K562 (cell line): ENCODE results near the gene RGS14. TPM values are rescaled to one million over a fixed set of nuclear protein-coding genes. Genes with fewer than 3 reads are reported as not detected.
A peak's percentile ranks its signal among the peaks of the same experiment; 100 is the strongest.

ENCODE experiments used
- ATAC-seq: fragments of 200-7000 bp; cut with Tn5 transposase; 3 replicates; pipeline ENCODE4 v1.9.1; 2020; ENCODE audit warnings: moderate library complexity
- BruUV-seq: library from RNA; stranded (reverse); fragments of 400-500 nt; replicated peaks from 2 replicates; lab custom pipeline; 2021; lab: Mats Ljungman, UMichigan
- CTCF ChIA-PET: fragments of 300-600 bp; formaldehyde crosslinking; extraction: SDS; loops from one replicate; lab custom pipeline; 2021; ENCODE audit warnings: low intra/inter-chr PET ratio; lab: Yijun Ruan, JAX
- POLR2A ChIA-PET: fragments of 300-600, 350-650 bp; sonication (Branson Sonifier 250); formaldehyde crosslinking; extraction: SDS; loops from one replicate; lab custom pipeline; 2021; ENCODE audit warnings: antibody characterized with exemption, inconsistent platforms; lab: Yijun Ruan, JAX
- DNase-seq, 4 experiments: peaks; one replicate each; pipeline versions ENCODE4 v3.0.0 to v3.0.0-alpha.2; 2011 to 2018; ENCODE audit warnings: low spot score in 3 of 4, mixed read lengths in 3 of 4; ENCODE audit errors: extremely low read depth in 1 of 4
- FAIRE-seq: peaks from 2 replicates; lab custom pipeline; 2011; peaks lifted over from hg19 to GRCh38; lab: Jason Lieb, UNC
- H2AFZ ChIP-seq: 2 replicates; pipeline ENCODE4 v1.6.0; 2011; ENCODE audit warnings: low read depth, low read length, control low read depth, inconsistent platforms
- H3K27ac ChIP-seq: fragments of 200-600 bp; 3 replicates; pipeline ENCODE4 v1.8.0; 2011; ENCODE audit warnings: low read depth, mild to moderate bottlenecking, control low read depth, inconsistent platforms, low read length, moderate library complexity, mixed read lengths; ENCODE audit errors: extremely low read depth
- H3K27me3 ChIP-seq, 2 experiments: fragments of 300-600 bp in 1 of 2; 2 replicates in 1 of 2; 3 replicates in 1 of 2; pipeline versions ENCODE4 v1.6.0 to v1.8.0; 2011; ENCODE audit warnings: inconsistent platforms in 2 of 2, low read length in 2 of 2, mild to moderate bottlenecking in 1 of 2, mixed read lengths in 1 of 2, moderate library complexity in 1 of 2; ENCODE audit not compliant: control insufficient read depth in 2 of 2, insufficient read depth in 2 of 2
- H3K36me3 ChIP-seq: fragments of 300-600 bp; 3 replicates; pipeline ENCODE4 v1.8.0; 2011; ENCODE audit warnings: mild to moderate bottlenecking, low read length, inconsistent platforms; ENCODE audit not compliant: control insufficient read depth, insufficient read depth
- H3K4me1 ChIP-seq, 2 experiments: fragments of 200-600 bp in 1 of 2; replicated peaks in 1 of 2; 2 replicates in 1 of 2; 3 replicates in 1 of 2; pipeline versions ENCODE4 v1.5.1 to v1.8.0; 2011; ENCODE audit warnings: inconsistent platforms in 2 of 2, low read length in 2 of 2, mild to moderate bottlenecking in 1 of 2, mixed read lengths in 1 of 2, moderate library complexity in 1 of 2; ENCODE audit not compliant: control insufficient read depth in 2 of 2, insufficient read depth in 2 of 2
- H3K4me2 ChIP-seq: 2 replicates; pipeline ENCODE4 v1.6.1; 2011; ENCODE audit warnings: low read length, control low read depth, inconsistent platforms, mixed read lengths; ENCODE audit not compliant: insufficient read depth
- H3K4me3 ChIP-seq: fragments of 200-600 bp; sonication (generic), shearing (Covaris generic); 2 replicates; pipeline ENCODE4 v1.5.1; 2016; ENCODE audit warnings: control low read depth, inconsistent platforms
- H3K79me2 ChIP-seq: fragments of 200-600 bp; 3 replicates; pipeline ENCODE4 v1.8.0; 2011; ENCODE audit warnings: low read length, inconsistent platforms; ENCODE audit not compliant: control insufficient read depth, insufficient read depth
- H3K9ac ChIP-seq, 2 experiments: 2 replicates each; pipeline versions ENCODE4 v1.6.0 to v1.6.1; 2011; ENCODE audit warnings: low read depth in 2 of 2, low read length in 2 of 2, control low read depth in 1 of 2, inconsistent platforms in 1 of 2, mild to moderate bottlenecking in 1 of 2, mixed read lengths in 1 of 2; ENCODE audit not compliant: insufficient read depth in 1 of 2
- H3K9me1 ChIP-seq: one replicate; pipeline ENCODE4 v1.6.0; 2011; ENCODE audit warnings: inconsistent platforms, mild to moderate bottlenecking, low read length, moderate library complexity; ENCODE audit not compliant: control insufficient read depth, insufficient read depth
- H3K9me3 ChIP-seq: replicated peaks from 2 replicates; pipeline ENCODE4 v1.5.1; 2011; ENCODE audit warnings: low read depth, low read length, inconsistent platforms; ENCODE audit not compliant: control insufficient read depth, insufficient read depth
- H4K20me1 ChIP-seq: replicated peaks from 2 replicates; pipeline ENCODE4 v1.6.1; 2011; ENCODE audit warnings: low read length, inconsistent platforms, mixed read lengths; ENCODE audit not compliant: control insufficient read depth, insufficient read depth
- MTA3 ChIP-seq: fragments of 450-650 bp; formaldehyde crosslinking; IDR thresholded peaks from 2 replicates; pipeline ENCODE4 v1.6.1; 2017; ENCODE audit warnings: mild to moderate bottlenecking, borderline replicate concordance
- PATZ1 ChIP-seq: fragments of 250-450 bp; sonication (Bioruptor Pico); IDR thresholded peaks from 2 replicates; pipeline ENCODE4 v1.5.0; 2020; ENCODE audit warnings: mild to moderate bottlenecking, borderline replicate concordance
- PBX2 ChIP-seq, 2 experiments: IDR thresholded peaks in 1 of 2; conservative IDR thresholded peaks in 1 of 2; 2 replicates each; pipeline ENCODE4 v1.6.1; 2016; ENCODE audit warnings: low read depth in 2 of 2, mild to moderate bottlenecking in 1 of 2, missing compliant biosample characterization in 1 of 2, missing genetic modification characterization in 1 of 2, moderate library complexity in 1 of 2
- SMAD1 ChIP-seq: fragments of 150-350 bp; IDR thresholded peaks from 2 replicates; pipeline ENCODE4 v1.6.1; 2014; ENCODE audit warnings: low read length, low read depth; ENCODE audit not compliant: partially characterized antibody
- TARDBP ChIP-seq: fragments of 450-650 bp; IDR thresholded peaks from 2 replicates; pipeline ENCODE4 v1.6.1; 2016
- XRCC3 ChIP-seq: fragments of 450-650 bp; IDR thresholded peaks from 2 replicates; pipeline ENCODE4 v1.6.1; 2017; ENCODE audit warnings: mild to moderate bottlenecking, moderate library complexity
- ZSCAN29 ChIP-seq: fragments of 450-650 bp; IDR thresholded peaks from 2 replicates; pipeline ENCODE4 v1.6.1; 2017
- WGBS: fragments of 100-300 bp; shearing (Covaris generic); methylation state at CpG from one replicate; pipeline ENCODE4 v1.1.6; 2016; ENCODE audit warnings: low coverage, mixed read lengths; ENCODE audit not compliant: insufficient coverage; ENCODE audit errors: missing lambda C conversion rate; 5-methylcytosine and 5-hydroxymethylcytosine counted together
- in situ Hi-C: fragments of 300-500 bp; cut with MboI; formaldehyde crosslinking; loops from 4 replicates; pipeline ENCODE4 v1.15.0; 2018; ENCODE audit warnings: inconsistent platforms, mixed read lengths
- intact Hi-C: fragments of 100-400 bp; cut with micrococcal nuclease; formaldehyde crosslinking; loops from 2 replicates; pipeline ENCODE4 v1.14.2; 2022
- polyA plus RNA-seq, 8 experiments: library from polyadenylated mRNA; depleted of rRNA in 4 of 8; stranded (reverse) in 5 of 8; unstranded in 3 of 8; fragments of >200 nt; fragmentation: Nextera tagmentation in 2 of 8; fragmentation: Illumina TruSeq in 1 of 8; extraction: Ambion mirVana in 2 of 8; extraction: Trizol in 1 of 8; gene quantifications; 2 replicates each; pipeline versions ENCODE4 v1.2.1 to v1.2.3, GENCODE V29; 2011 to 2014; ENCODE audit warnings: inconsistent platforms in 1 of 8, missing spikeins in 1 of 8
- total RNA-seq, 7 experiments: library from RNA; depleted of rRNA in 6 of 7; stranded (reverse); fragments of >200 nt in 6 of 7; fragmentation: Illumina TruSeq in 2 of 7; extraction: Trizol in 2 of 7; gene quantifications; 2 replicates each; pipeline versions ENCODE4 v1.2.1 to v1.2.3, GENCODE V29; 2011 to 2021; ENCODE audit warnings: low replicate concordance in 1 of 7

The RGS14 gene
- total and polyA plus RNA-seq, 9 of the 15 experiments (the other 6 are each of a cell fraction or from before 2014, with no cell fraction given), result 0.28 to 75.9 (median 34.5) TPM

GRCh38 chr5:177373806-177374205, 16.1 kb downstream of the RGS14 start:
- H3K4me2 ChIP-seq, result no peak overlapping the region
- H3K27ac ChIP-seq, result no peak overlapping the region
- no peak overlapping the region for H2AFZ ChIP-seq
- BruUV-seq, result no TSS peak
- peaks cover 29 to 47% of the 10 kb centered on the region in 2 experiments for H3K4me1 ChIP-seq
- ChIA-PET POLR2A (interaction anchor here (0.6 to 2.0 kb wide), 3 partner anchors 16 to 61 kb away, joined by 3 to 7 read pairs (median 4); no protein-coding TSS in a partner anchor), CTCF (no interaction called here)
- 83% methylated on average over 6 of the region's 6 CpGs for WGBS
- peaks cover 7% of the 10 kb centered on the region for H3K79me2 ChIP-seq
- ATAC-seq, result no peak
- H3K27me3 ChIP-seq, result no peaks in the 10 kb centered on the region
- in situ Hi-C loops, result no loop called here
- intact Hi-C loops, result no loop called here
- peak overlapping the region in 1 of 2 experiments; percentile 41; a peak in 1 of 4 replicates for H3K9ac ChIP-seq
- H3K4me3 ChIP-seq, result no peak overlapping the region
- H3K9me3 ChIP-seq, result no peaks in the 10 kb centered on the region
- TF ChIP-seq ZSCAN29 (no peak), PATZ1 (no peak), PBX2 (CRISPR knock-in tag; IDR thresholded peaks at IDR 0.05; ENCODE audit: low read depth) (no peak), PBX2 (tag; conservative IDR thresholded peaks at IDR 0.05; ENCODE audit: low read depth) (no peak), TARDBP (no peak), MTA3 (no peak), XRCC3 (no peak), SMAD1 (no peak)
- H3K9me1 ChIP-seq, result peaks cover 8% of the 10 kb centered on the region
- DNase-seq, result no peak
- FAIRE-seq, result no peak
- H4K20me1 ChIP-seq, result no peaks in the 10 kb centered on the region
- H3K36me3 ChIP-seq, result peaks cover 40% of the 10 kb centered on the region; the same call in 2 of the 3 replicates
